Esophagus squamous epithelium (tissue), 4 donors: Measurements from ENCODE around the gene KRTAP5-9.

Experiments used
- POLR2A ChIP-seq, 4 donors: fragments of 450-650 bp; IDR thresholded peaks; one replicate each; pipeline ENCODE4 v1.6.1; 2017; ENCODE audit warnings: antibody characterized with exemption in 4 of 4, mild to moderate bottlenecking in 4 of 4, moderate library complexity in 3 of 4
- TF ChIP-seq, protein P1 (sequence below), 6 experiments: fragments of 450-650 bp in 4 of 6; fragments of 200-600 bp in 2 of 6; sonication (generic) in 2 of 6; IDR thresholded peaks; one replicate each; pipeline ENCODE4 v1.5.1; 2016 to 2019; ENCODE audit warnings: antibody characterized with exemption in 6 of 6, mild to moderate bottlenecking in 4 of 6, moderate library complexity in 4 of 6

DNA sequence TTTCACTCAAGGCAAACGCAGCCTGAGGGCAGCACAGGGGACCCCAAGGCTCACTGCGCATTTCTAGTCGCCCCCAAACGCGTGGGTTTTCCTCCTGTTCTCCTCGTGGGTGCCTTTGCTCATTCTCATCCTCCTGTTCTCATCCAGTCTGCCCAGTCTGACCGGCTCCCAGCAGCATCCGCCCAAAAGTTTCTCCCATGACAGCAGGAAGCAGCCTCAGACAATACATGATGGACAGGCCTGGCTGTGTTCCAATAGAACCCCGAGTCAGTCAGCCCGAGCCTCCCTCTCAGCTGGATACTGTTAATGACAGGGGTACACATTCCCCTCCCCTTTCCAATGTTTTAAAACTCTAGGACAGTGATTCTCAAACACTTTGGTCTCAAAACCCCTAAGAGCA is 43.7 kb upstream of the KRTAP5-9 start:
- no peak for TF ChIP-seq POLR2A (IDR thresholded peaks at IDR 0.05)
- TF ChIP-seq, protein P1, sequence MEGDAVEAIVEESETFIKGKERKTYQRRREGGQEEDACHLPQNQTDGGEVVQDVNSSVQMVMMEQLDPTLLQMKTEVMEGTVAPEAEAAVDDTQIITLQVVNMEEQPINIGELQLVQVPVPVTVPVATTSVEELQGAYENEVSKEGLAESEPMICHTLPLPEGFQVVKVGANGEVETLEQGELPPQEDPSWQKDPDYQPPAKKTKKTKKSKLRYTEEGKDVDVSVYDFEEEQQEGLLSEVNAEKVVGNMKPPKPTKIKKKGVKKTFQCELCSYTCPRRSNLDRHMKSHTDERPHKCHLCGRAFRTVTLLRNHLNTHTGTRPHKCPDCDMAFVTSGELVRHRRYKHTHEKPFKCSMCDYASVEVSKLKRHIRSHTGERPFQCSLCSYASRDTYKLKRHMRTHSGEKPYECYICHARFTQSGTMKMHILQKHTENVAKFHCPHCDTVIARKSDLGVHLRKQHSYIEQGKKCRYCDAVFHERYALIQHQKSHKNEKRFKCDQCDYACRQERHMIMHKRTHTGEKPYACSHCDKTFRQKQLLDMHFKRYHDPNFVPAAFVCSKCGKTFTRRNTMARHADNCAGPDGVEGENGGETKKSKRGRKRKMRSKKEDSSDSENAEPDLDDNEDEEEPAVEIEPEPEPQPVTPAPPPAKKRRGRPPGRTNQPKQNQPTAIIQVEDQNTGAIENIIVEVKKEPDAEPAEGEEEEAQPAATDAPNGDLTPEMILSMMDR (IDR thresholded peaks at IDR 0.05): no peak
